VCaP (cell line): Measurements from ENCODE around the gene CST11.
A peak's percentile ranks its signal among the peaks of the same experiment; 100 is the strongest.

Experiments used
- H3K27ac ChIP-seq: fragments of 450-650 bp; 2 replicates; pipeline ENCODE4 v1.5.1; 2017
- CTCF ChIP-seq: fragments of 450-650 bp; conservative IDR thresholded peaks from 2 replicates; pipeline ENCODE4 v1.5.1; 2017; ENCODE audit warnings: mild to moderate bottlenecking, moderate library complexity

CST11 gene

GRCh38 chr20:23451956-23452487, 654 bp downstream of the CST11 start:
- TF ChIP-seq CTCF, result no peak
- H3K27ac ChIP-seq, result no peak overlapping the region

- no peak overlapping the region for H3K27ac ChIP-seq
- TF ChIP-seq CTCF, result no peak
Measured at GRCh38 chr20:23450877-23451276, 1.8 kb downstream of the CST11 start.

GRCh38 chr20:23449421-23449820, 3.3 kb downstream of the CST11 start:
- TF ChIP-seq CTCF, result no peak
- no peak overlapping the region for H3K27ac ChIP-seq

- no peak for TF ChIP-seq CTCF
- H3K27ac ChIP-seq, result no peak overlapping the region
Measured at GRCh38 chr20:23448167-23448566, 4.5 kb downstream of the CST11 start.

GRCh38 chr20:23446505-23446904, 6.2 kb downstream of the CST11 start:
- TF ChIP-seq CTCF, result peak; percentile 31; the same call in 1 of the 2 replicates
- H3K27ac ChIP-seq, result no peak overlapping the region

- H3K27ac ChIP-seq, result no peak overlapping the region
- no peak for TF ChIP-seq CTCF
Measured at GRCh38 chr20:23445596-23446217, 7.0 kb downstream of the CST11 start.

- no peak overlapping the region for H3K27ac ChIP-seq
- TF ChIP-seq CTCF, result no peak
Measured at GRCh38 chr20:23444859-23445258, 7.8 kb downstream of the CST11 start.
